IgD-negative memory B cell (primary cell): Measurements from ENCODE around the gene CNR2. TPM values are rescaled to one million over a fixed set of nuclear protein-coding genes. Genes with fewer than 3 reads are reported as not detected.
"Not testable (repeated sequence)": the region's sequence is repeated elsewhere in the genome, so short reads cannot be mapped to it uniquely, and the experiment has no call there.

ENCODE experiments used
- H3K27ac Mint-ChIP-seq, 3 donors: one replicate each; pipeline ENCODE4 v1.8.0; 2020 to 2022; ENCODE audit warnings: mild to moderate bottlenecking in 3 of 3, mixed read lengths in 3 of 3, moderate library complexity in 1 of 3
- H3K27me3 Mint-ChIP-seq: one replicate; pipeline ENCODE4 v1.8.0; 2021; ENCODE audit warnings: mixed read lengths
- H3K36me3 Mint-ChIP-seq: one replicate; pipeline ENCODE4 v1.8.0; 2020; ENCODE audit warnings: mild to moderate bottlenecking, mixed read lengths
- H3K4me1 Mint-ChIP-seq, 3 donors: one replicate each; pipeline ENCODE4 v1.8.0; 2020 to 2022; ENCODE audit warnings: mixed read lengths in 3 of 3, mild to moderate bottlenecking in 1 of 3
- H3K4me3 Mint-ChIP-seq, 4 donors: one replicate each; pipeline ENCODE4 v1.8.0; 2020 to 2022; ENCODE audit warnings: mild to moderate bottlenecking in 4 of 4, mixed read lengths in 4 of 4, moderate library complexity in 3 of 4
- H3K9me3 Mint-ChIP-seq, 3 donors: one replicate each; pipeline ENCODE4 v1.8.0; 2020 to 2021; ENCODE audit warnings: mixed read lengths in 3 of 3, mild to moderate bottlenecking in 1 of 3
- polyA plus RNA-seq: library from polyadenylated mRNA; unstranded; fragments of 300-500 nt; fragmentation: Illumina TruSeq; gene quantifications from one replicate; pipeline ENCODE4 v1.2.3, GENCODE V29; 2021

Gene CNR2
- polyA plus RNA-seq, 1 donor from 2014 or later: 52.1 TPM

- Mint-ChIP-seq H3K9me3 (peaks cover 0 to 7% (median 0%) of the 10 kb centered on the region in 3 donors), H3K27me3 (no peaks in the 10 kb centered on the region), H3K4me3 (no peak overlapping the region), H3K36me3 (peaks cover 19% of the 10 kb centered on the region), H3K27ac (peak overlapping the region in 2 of 3 donors; percentile 26 to 67), H3K4me1 (no peaks in the 10 kb centered on the region)
Measured at GRCh38 chr1:23848673-23849616, 64.2 kb downstream of the CNR2 start.

GRCh38 chr1:23847482-23848095, 65.6 kb downstream of the CNR2 start:
- not testable (repeated sequence) for H3K27ac Mint-ChIP-seq, H3K4me1 Mint-ChIP-seq, H3K4me3 Mint-ChIP-seq, H3K9me3 Mint-ChIP-seq, H3K27me3 Mint-ChIP-seq
- peaks cover 20% of the 10 kb centered on the region for H3K36me3 Mint-ChIP-seq

- H3K36me3 Mint-ChIP-seq: peaks cover 19% of the 10 kb centered on the region
- H3K4me3 Mint-ChIP-seq: no peak overlapping the region
- no peak overlapping the region for H3K27ac Mint-ChIP-seq
Measured at GRCh38 chr1:23845163-23845562, 68.0 kb downstream of the CNR2 start.

GRCh38 chr1:23843644-23844043, 69.5 kb downstream of the CNR2 start:
- H3K9me3 Mint-ChIP-seq: peaks cover 0 to 7% (median 0%) of the 10 kb centered on the region in 3 donors
- no peaks in the 10 kb centered on the region for H3K27me3 Mint-ChIP-seq
- H3K4me3 Mint-ChIP-seq: no peak overlapping the region
- H3K27ac Mint-ChIP-seq: no peak overlapping the region
- peaks cover 0 to under 1% (median under 1%) of the 10 kb centered on the region in 3 donors for H3K4me1 Mint-ChIP-seq
- H3K36me3 Mint-ChIP-seq: peaks cover 18% of the 10 kb centered on the region

More at GRCh38 chr1:23845163-23845562, 68.0 kb downstream of the CNR2 start:
- Mint-ChIP-seq H3K9me3 (peaks cover 0 to 7% (median 0%) of the 10 kb centered on the region in 3 donors), H3K27me3 (no peaks in the 10 kb centered on the region), H3K4me1 (no peaks in the 10 kb centered on the region)

- H3K9me3 Mint-ChIP-seq: no peaks in the 10 kb centered on the region
- peak overlapping the region in 2 of 3 donors; percentile 1 to 63 for H3K27ac Mint-ChIP-seq
- peaks cover 2% of the 10 kb centered on the region for H3K27me3 Mint-ChIP-seq
- peaks cover 5 to 12% (median 8%) of the 10 kb centered on the region in 3 donors for H3K4me1 Mint-ChIP-seq
- H3K4me3 Mint-ChIP-seq: peak overlapping the region; percentile 23 to 90 (median 80)
- H3K36me3 Mint-ChIP-seq: peaks cover 3% of the 10 kb centered on the region
Measured at GRCh38 chr1:23838401-23838866, 74.7 kb downstream of the CNR2 start.

GRCh38 chr1:23837908-23838307, 75.3 kb downstream of the CNR2 start:
- Mint-ChIP-seq H3K27me3 (peaks cover 2% of the 10 kb centered on the region), H3K4me1 (peaks cover 5 to 12% (median 8%) of the 10 kb centered on the region in 3 donors), H3K27ac (peak overlapping the region in 1 of 3 donors; percentile 1), H3K36me3 (peaks cover 3% of the 10 kb centered on the region), H3K4me3 (peak overlapping the region in 3 of 4 donors; percentile 23 to 86 (median 75)), H3K9me3 (no peaks in the 10 kb centered on the region)

- peaks cover 2% of the 10 kb centered on the region for H3K27me3 Mint-ChIP-seq
Measured at GRCh38 chr1:23836037-23836436, 77.1 kb downstream of the CNR2 start.

GRCh38 chr1:23834156-23834555, 79.0 kb downstream of the CNR2 start:
- H3K27ac Mint-ChIP-seq, H3K9me3 Mint-ChIP-seq, H3K27me3 Mint-ChIP-seq, H3K4me3 Mint-ChIP-seq, H3K36me3 Mint-ChIP-seq: not testable (repeated sequence)
- H3K4me1 Mint-ChIP-seq: peaks cover 5 to 12% (median 8%) of the 10 kb centered on the region in 3 donors

More at GRCh38 chr1:23836037-23836436, 77.1 kb downstream of the CNR2 start:
- Mint-ChIP-seq H3K36me3 (no peaks in the 10 kb centered on the region), H3K27ac (no peak overlapping the region), H3K4me3 (no peak overlapping the region), H3K9me3 (no peaks in the 10 kb centered on the region), H3K4me1 (peaks cover 5 to 12% (median 8%) of the 10 kb centered on the region in 3 donors)

GRCh38 chr1:23827717-23828116, 85.4 kb downstream of the CNR2 start:
- Mint-ChIP-seq H3K4me1 (peaks cover 11 to 20% (median 12%) of the 10 kb centered on the region in 3 donors), H3K27me3 (no peaks in the 10 kb centered on the region), H3K27ac (peak overlapping the region in 1 of 3 donors; percentile 5), H3K9me3 (no peaks in the 10 kb centered on the region), H3K36me3 (peaks cover 2% of the 10 kb centered on the region), H3K4me3 (peak overlapping the region in 2 of 4 donors; percentile 21 to 39)

GRCh38 chr1:23826590-23826989, 86.6 kb downstream of the CNR2 start:
- not testable (repeated sequence) for H3K36me3 Mint-ChIP-seq, H3K27ac Mint-ChIP-seq, H3K27me3 Mint-ChIP-seq, H3K9me3 Mint-ChIP-seq
- Mint-ChIP-seq H3K4me1 (peaks cover 11 to 20% (median 16%) of the 10 kb centered on the region in 3 donors), H3K4me3 (peak overlapping the region in 3 of 4 donors; percentile 38 to 100 (median 98))

- Mint-ChIP-seq H3K36me3 (peaks cover 2% of the 10 kb centered on the region), H3K4me1 (peaks cover 11 to 20% (median 19%) of the 10 kb centered on the region in 3 donors), H3K4me3 (peak overlapping the region; percentile 95 to 100 (median 98)), H3K27me3 (no peaks in the 10 kb centered on the region), H3K27ac (peak overlapping the region; percentile 70 to 98 (median 98)), H3K9me3 (no peaks in the 10 kb centered on the region)
Measured at GRCh38 chr1:23825762-23826522, 87.2 kb downstream of the CNR2 start.

GRCh38 chr1:23825076-23825761, 87.9 kb downstream of the CNR2 start, which contains the start of gene HMGCL:
Gene HMGCL, minus strand, starts transcription at chr1:23825429. Its CDS starts 14 bp downstream, at chr1:23825415.
- H3K36me3 Mint-ChIP-seq: peaks cover 2% of the 10 kb centered on the region
- H3K27me3 Mint-ChIP-seq: no peaks in the 10 kb centered on the region
- peak within 1 kb of the TSS; percentile 70 to 98 (median 98) for H3K27ac Mint-ChIP-seq
- H3K4me3 Mint-ChIP-seq: peak within 1 kb of the TSS; percentile 95 to 100 (median 98)
- H3K4me1 Mint-ChIP-seq: peaks cover 11 to 20% (median 19%) of the 10 kb centered on the region in 3 donors
- H3K9me3 Mint-ChIP-seq: no peaks in the 10 kb centered on the region

GRCh38 chr1:23824711-23825075, 88.5 kb downstream of the CNR2 start:
- Mint-ChIP-seq H3K27me3 (no peaks in the 10 kb centered on the region), H3K9me3 (no peaks in the 10 kb centered on the region), H3K4me1 (peaks cover 11 to 20% (median 19%) of the 10 kb centered on the region in 3 donors), H3K36me3 (peaks cover 2% of the 10 kb centered on the region), H3K4me3 (peak overlapping the region; percentile 95 to 100 (median 98)), H3K27ac (peak overlapping the region; percentile 70 to 98 (median 98))

- Mint-ChIP-seq H3K36me3 (peaks cover 2% of the 10 kb centered on the region), H3K4me1 (peaks cover 11 to 20% (median 19%) of the 10 kb centered on the region in 3 donors), H3K27me3 (no peaks in the 10 kb centered on the region), H3K9me3 (no peaks in the 10 kb centered on the region), H3K27ac (peak overlapping the region in 1 of 3 donors; percentile 70), H3K4me3 (peak overlapping the region; percentile 34 to 100 (median 86))
Measured at GRCh38 chr1:23823767-23824166, 89.4 kb downstream of the CNR2 start.
